ENCODE results near the gene TMEM53.

Gene TMEM53

GRCh38 chr1:44647896-44648295 lies 26.4 kb downstream of the TMEM53 start:
- no peak for DNase-seq (ENCODE audit: low read depth in 2 of 2)

GRCh38 chr1:44646261-44647110 lies 27.8 kb downstream of the TMEM53 start:
- DNase-seq (ENCODE audit: low read depth in 2 of 2) = no peak

- no peak for DNase-seq (ENCODE audit: low read depth in 2 of 2)
Measured at GRCh38 chr1:44645476-44646244, 28.6 kb downstream of the TMEM53 start.

- no peak for DNase-seq (ENCODE audit: low read depth in 2 of 2)
Measured at GRCh38 chr1:44644806-44645205, 29.5 kb downstream of the TMEM53 start.

GRCh38 chr1:44643721-44644334 lies 30.5 kb downstream of the TMEM53 start:
- no peak for DNase-seq (ENCODE audit: low read depth in 2 of 2)

GRCh38 chr1:44642925-44643324 lies 31.4 kb downstream of the TMEM53 start:
- no peak for DNase-seq (ENCODE audit: low read depth in 2 of 2)

GRCh38 chr1:44642255-44642654 lies 32.0 kb downstream of the TMEM53 start:
- DNase-seq (ENCODE audit: low read depth in 2 of 2) = no peak

- no peak for DNase-seq (ENCODE audit: low read depth in 2 of 2)
Measured at GRCh38 chr1:44641126-44642102, 32.9 kb downstream of the TMEM53 start.

- no peak for DNase-seq (ENCODE audit: low read depth in 2 of 2)
Measured at GRCh38 chr1:44640200-44640853, 34.0 kb downstream of the TMEM53 start.

- no peak for DNase-seq (ENCODE audit: low read depth in 2 of 2)
Measured at GRCh38 chr1:44637702-44638411, 36.4 kb downstream of the TMEM53 start.

GRCh38 chr1:44636688-44637598 lies 37.3 kb downstream of the TMEM53 start:
- DNase-seq (ENCODE audit: low read depth in 2 of 2) = no peak

GRCh38 chr1:44636083-44636687 lies 38.1 kb downstream of the TMEM53 start:
- DNase-seq (ENCODE audit: low read depth in 2 of 2) = no peak

GRCh38 chr1:44635439-44635838 lies 38.8 kb downstream of the TMEM53 start:
- no peak for DNase-seq (ENCODE audit: low read depth in 2 of 2)

GRCh38 chr1:44634606-44635189 lies 39.6 kb downstream of the TMEM53 start:
- no peak for DNase-seq (ENCODE audit: low read depth in 2 of 2)

GRCh38 chr1:44632598-44632997 lies 41.7 kb downstream of the TMEM53 start:
- no peak for DNase-seq (ENCODE audit: low read depth in 2 of 2)

- DNase-seq (ENCODE audit: low read depth in 2 of 2) = peak; percentile 85 to 86
Measured at GRCh38 chr1:44631647-44632539, 42.4 kb downstream of the TMEM53 start.

GRCh38 chr1:44631333-44631646 lies 43.0 kb downstream of the TMEM53 start:
- no peak for DNase-seq (ENCODE audit: low read depth in 2 of 2)

Measured in stimulated activated CD8-positive, alpha-beta memory T cell treated with anti-CD3 and anti-CD28 coated beads, Interleukin-15, amount 100 ng/mL, for 48 hours (primary cell).